Endodermal cell (in vitro differentiated cells): Measurements from ENCODE around the gene EYA3. TPM values are rescaled to one million over a fixed set of nuclear protein-coding genes. Genes with fewer than 3 reads are reported as not detected.

Source experiments
- DNase-seq: peaks from one replicate; pipeline ENCODE4 v3.0.0-alpha.2; 2017
- H3K27ac ChIP-seq: 2 replicates; pipeline ENCODE4 v1.5.1; 2013; ENCODE audit warnings: mild to moderate bottlenecking, low read depth, low read length, moderate library complexity
- H3K27me3 ChIP-seq: 2 replicates; pipeline ENCODE4 v1.6.1; 2013; ENCODE audit warnings: mild to moderate bottlenecking, low read length, moderate library complexity; ENCODE audit not compliant: insufficient read depth, control insufficient read depth, poor library complexity, severe bottlenecking
- H3K36me3 ChIP-seq: 2 replicates; pipeline ENCODE4 v1.7.0; 2013; ENCODE audit warnings: mild to moderate bottlenecking, low read length, moderate library complexity; ENCODE audit not compliant: control insufficient read depth, insufficient read depth
- H3K4me1 ChIP-seq: one replicate; pipeline ENCODE4 v1.7.0; 2013; ENCODE audit warnings: low read length; ENCODE audit not compliant: control insufficient read depth, insufficient read depth
- H3K4me3 ChIP-seq: 2 replicates; pipeline ENCODE4 v1.5.1; 2013; ENCODE audit warnings: mild to moderate bottlenecking, low read length, moderate library complexity
- H3K9ac ChIP-seq: 2 replicates; pipeline ENCODE4 v1.6.1; 2013; ENCODE audit warnings: mild to moderate bottlenecking, low read length, moderate library complexity; ENCODE audit not compliant: poor library complexity, severe bottlenecking; ENCODE audit errors: extremely low read depth
- H3K9me3 ChIP-seq: 2 replicates; pipeline ENCODE4 v1.6.1; 2013; ENCODE audit warnings: mild to moderate bottlenecking, low read length, moderate library complexity; ENCODE audit not compliant: control insufficient read depth
- H3K27ac Mint-ChIP-seq: 2 replicates; pipeline ENCODE4 v1.8.0; 2020; ENCODE audit warnings: mixed read lengths
- H3K27me3 Mint-ChIP-seq: 2 replicates; pipeline ENCODE4 v1.8.0; 2021; ENCODE audit warnings: mild to moderate bottlenecking, mixed read lengths; ENCODE audit not compliant: insufficient read depth
- H3K36me3 Mint-ChIP-seq: 2 replicates; pipeline ENCODE4 v1.8.0; 2020; ENCODE audit warnings: low read depth, mixed read lengths
- H3K4me1 Mint-ChIP-seq: 2 replicates; pipeline ENCODE4 v1.8.0; 2020; ENCODE audit warnings: mixed read lengths
- H3K4me3 Mint-ChIP-seq: 2 replicates; pipeline ENCODE4 v1.8.0; 2020; ENCODE audit warnings: mild to moderate bottlenecking, moderate library complexity, mixed read lengths
- H3K9me3 Mint-ChIP-seq: 2 replicates; pipeline ENCODE4 v1.8.0; 2020; ENCODE audit warnings: mild to moderate bottlenecking, mixed read lengths
- WGBS, 2 experiments: methylation state at CpG; one replicate each; pipeline versions ENCODE4 v1.1.5 to v1.1.7; 2013; ENCODE audit warnings: missing lambda C conversion rate in 2 of 2, mixed read lengths in 1 of 2; ENCODE audit not compliant: insufficient coverage in 1 of 2, insufficient read length in 1 of 2; 5-methylcytosine and 5-hydroxymethylcytosine counted together
- total RNA-seq, 2 donors: library from RNA; stranded (reverse); fragmentation: NEBNext Ultra II Directional in 1 of 2; extraction: Animal tissue kit (Norgen Biotek cat#: 25700) in 1 of 2; gene quantifications; 2 replicates in 1 of 2; 3 replicates in 1 of 2; pipeline ENCODE4 v1.2.1, GENCODE V29; 2021
- TF ChIP-seq, protein P1 (sequence below): fragments of 200-600 bp; sonication (generic); conservative IDR thresholded peaks from 2 replicates; pipeline ENCODE4 v1.5.0; 2021; ENCODE audit warnings: antibody characterized with exemption, mild to moderate bottlenecking

Gene EYA3
- total RNA-seq, 2 donors from 2014 or later, result 29.3 to 32.8 TPM

GRCh38 chr1:28083876-28084275 lies 4.5 kb downstream of the EYA3 start:
- Mint-ChIP-seq H3K4me3 (no peak overlapping the region), H3K27me3 (no peaks in the 10 kb centered on the region), H3K9me3 (no peaks in the 10 kb centered on the region), H3K4me1 (peaks cover 22% of the 10 kb centered on the region), H3K36me3 (peaks cover 9% of the 10 kb centered on the region), H3K27ac (no peak overlapping the region)
- DNase-seq, result no peak
- Histone ChIP-seq H3K4me1 (peaks cover 7% of the 10 kb centered on the region), H3K27me3 (no peaks in the 10 kb centered on the region), H3K27ac (no peak overlapping the region), H3K36me3 (peaks cover 16% of the 10 kb centered on the region), H3K9me3 (no peaks in the 10 kb centered on the region), H3K9ac (no peak overlapping the region), H3K4me3 (no peak overlapping the region)
- 100% methylated on average over 1 of the region's 1 CpG for WGBS, 2 experiments
- TF ChIP-seq, protein P1, sequence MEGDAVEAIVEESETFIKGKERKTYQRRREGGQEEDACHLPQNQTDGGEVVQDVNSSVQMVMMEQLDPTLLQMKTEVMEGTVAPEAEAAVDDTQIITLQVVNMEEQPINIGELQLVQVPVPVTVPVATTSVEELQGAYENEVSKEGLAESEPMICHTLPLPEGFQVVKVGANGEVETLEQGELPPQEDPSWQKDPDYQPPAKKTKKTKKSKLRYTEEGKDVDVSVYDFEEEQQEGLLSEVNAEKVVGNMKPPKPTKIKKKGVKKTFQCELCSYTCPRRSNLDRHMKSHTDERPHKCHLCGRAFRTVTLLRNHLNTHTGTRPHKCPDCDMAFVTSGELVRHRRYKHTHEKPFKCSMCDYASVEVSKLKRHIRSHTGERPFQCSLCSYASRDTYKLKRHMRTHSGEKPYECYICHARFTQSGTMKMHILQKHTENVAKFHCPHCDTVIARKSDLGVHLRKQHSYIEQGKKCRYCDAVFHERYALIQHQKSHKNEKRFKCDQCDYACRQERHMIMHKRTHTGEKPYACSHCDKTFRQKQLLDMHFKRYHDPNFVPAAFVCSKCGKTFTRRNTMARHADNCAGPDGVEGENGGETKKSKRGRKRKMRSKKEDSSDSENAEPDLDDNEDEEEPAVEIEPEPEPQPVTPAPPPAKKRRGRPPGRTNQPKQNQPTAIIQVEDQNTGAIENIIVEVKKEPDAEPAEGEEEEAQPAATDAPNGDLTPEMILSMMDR, result no peak

DNA sequence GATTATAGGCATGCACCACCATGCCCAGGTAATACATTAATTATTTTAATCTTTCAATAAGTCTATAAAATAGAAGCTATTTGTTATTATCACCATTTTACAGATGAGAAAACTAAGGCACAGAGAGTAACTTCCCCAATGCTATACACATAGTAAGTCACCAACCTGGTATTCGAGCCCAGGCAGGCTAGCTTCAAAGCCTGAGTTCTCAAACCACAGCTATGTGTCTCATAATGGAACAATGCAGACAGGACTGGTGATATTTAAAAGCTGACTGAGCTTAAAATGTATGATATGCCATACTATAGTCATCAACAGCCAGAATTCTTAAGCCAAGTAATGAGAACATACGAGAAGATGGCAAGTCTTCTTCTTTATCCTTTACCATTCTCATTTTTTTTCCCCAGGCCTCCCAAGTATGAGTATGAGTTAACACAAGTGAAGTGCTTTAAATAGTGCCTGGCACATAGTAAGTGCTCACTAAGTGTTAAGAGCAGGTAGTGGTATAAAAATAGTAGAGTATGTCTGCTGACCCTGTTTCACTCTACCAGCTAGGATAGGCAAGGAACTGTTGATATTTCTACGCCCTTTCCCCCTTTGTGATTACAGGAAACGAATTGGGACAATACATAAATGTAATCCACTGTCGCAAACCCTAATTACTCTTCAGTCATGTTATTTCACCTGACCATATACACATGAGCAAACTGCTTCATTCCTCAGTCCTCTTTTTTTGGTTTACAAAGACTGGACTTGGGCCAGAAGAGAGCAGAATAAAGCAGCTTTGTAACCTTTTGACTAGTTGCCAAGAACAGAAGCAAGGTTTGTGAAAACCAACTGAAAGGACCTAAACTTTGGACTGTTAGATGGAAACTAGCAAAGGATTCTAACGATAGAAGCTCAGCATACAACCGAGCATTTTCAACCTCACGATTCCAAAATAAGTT lies 9.5 kb downstream of the EYA3 start:
- TF ChIP-seq, protein P1, result no peak
- Histone ChIP-seq H3K36me3 (peaks cover 16% of the 10 kb centered on the region), H3K27me3 (no peaks in the 10 kb centered on the region), H3K4me1 (no peaks in the 10 kb centered on the region), H3K9ac (no peak overlapping the region), H3K4me3 (no peak overlapping the region), H3K9me3 (no peaks in the 10 kb centered on the region), H3K27ac (no peak overlapping the region)
- Mint-ChIP-seq H3K4me3 (no peak overlapping the region), H3K4me1 (peaks cover 2% of the 10 kb centered on the region), H3K27me3 (no peaks in the 10 kb centered on the region), H3K27ac (no peak overlapping the region), H3K36me3 (peaks cover 9% of the 10 kb centered on the region), H3K9me3 (no peaks in the 10 kb centered on the region)
- 95 to 100% methylated on average over 4 to 8 of the region's 8 CpGs for WGBS, 2 experiments
- no peak for DNase-seq

DNA sequence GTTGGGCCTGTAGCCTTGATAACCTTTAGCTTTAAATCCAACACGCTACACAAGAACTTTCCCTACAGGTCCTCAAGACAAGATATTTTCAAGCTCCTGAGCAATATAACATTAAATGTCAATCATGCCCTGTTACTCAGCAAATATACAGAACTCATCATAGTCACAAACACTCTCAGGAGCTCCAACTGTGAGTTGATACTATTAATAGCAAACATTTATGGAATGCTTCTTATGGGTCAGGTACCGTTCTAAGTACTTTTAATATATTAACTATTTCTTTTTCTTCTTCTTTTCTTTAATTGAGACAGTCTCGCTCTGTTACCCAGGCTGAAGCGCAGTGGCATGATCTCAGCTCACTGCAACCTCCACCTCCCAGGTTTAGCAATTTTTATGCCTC lies 10.1 kb downstream of the EYA3 start:
- H3K27ac Mint-ChIP-seq, result no peak overlapping the region
- TF ChIP-seq, protein P1, result no peak
- H3K27me3 Mint-ChIP-seq, result no peaks in the 10 kb centered on the region
- Histone ChIP-seq H3K9ac (no peak overlapping the region), H3K4me3 (no peak overlapping the region), H3K27me3 (no peaks in the 10 kb centered on the region), H3K36me3 (peaks cover 16% of the 10 kb centered on the region), H3K27ac (no peak overlapping the region), H3K4me1 (no peaks in the 10 kb centered on the region), H3K9me3 (no peaks in the 10 kb centered on the region)
- H3K4me1 Mint-ChIP-seq, result no peaks in the 10 kb centered on the region
- H3K4me3 Mint-ChIP-seq, result no peak overlapping the region
- DNase-seq, result no peak
- peaks cover 9% of the 10 kb centered on the region for H3K36me3 Mint-ChIP-seq
- H3K9me3 Mint-ChIP-seq, result no peaks in the 10 kb centered on the region
- WGBS, 2 experiments, result 92 to 100% methylated on average over 1 to 4 of the region's 4 CpGs
